Fibroblast of skin of right quadriceps (primary cell): ENCODE data around the gene EYS.
"Not testable (repeated sequence)": the region's sequence is repeated elsewhere in the genome, so short reads cannot be mapped to it uniquely, and the experiment has no call there.

Source experiments
- DNase-seq: peaks from one replicate; pipeline ENCODE4 v3.0.0-alpha.2; 2013

Gene EYS

DNA sequence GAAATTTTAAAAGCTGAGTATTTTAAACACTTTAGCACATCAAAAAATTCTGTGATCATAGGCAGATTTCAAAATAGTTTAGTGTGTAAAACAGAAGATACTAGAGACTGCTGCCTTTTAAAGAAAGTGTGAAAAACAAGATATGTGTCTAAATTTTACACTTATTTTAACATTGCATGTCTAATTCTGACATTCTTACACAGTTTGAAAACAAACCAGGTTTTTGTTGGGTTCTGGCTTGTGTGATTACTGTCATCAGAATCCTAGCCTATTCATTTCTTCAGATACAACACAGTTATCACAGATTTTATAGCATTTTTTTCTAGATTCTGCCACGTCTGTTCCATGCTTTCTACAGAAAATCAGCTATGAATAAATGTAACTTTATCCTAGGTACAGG is 257.1 kb downstream of the EYS start:
- DNase-seq: no peak

DNA sequence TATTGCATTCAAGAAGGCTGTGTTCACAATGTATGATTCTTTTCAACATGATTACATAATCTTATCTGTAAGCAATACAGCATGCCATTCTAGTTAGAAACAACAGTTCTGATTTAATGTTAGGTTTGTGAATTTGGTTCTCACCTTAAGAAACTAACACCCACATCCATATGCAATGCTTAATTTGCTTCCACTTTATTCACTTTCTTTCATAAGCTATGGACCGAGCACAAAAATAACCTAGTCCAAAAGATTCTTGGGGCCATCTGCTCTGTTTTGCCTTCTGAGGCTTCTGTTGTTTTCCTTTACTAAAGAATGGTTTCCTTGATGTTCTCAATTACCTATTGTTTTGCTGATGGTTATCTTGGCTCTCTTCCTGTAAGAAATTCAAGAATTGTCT is 258.2 kb downstream of the EYS start:
- no peak for DNase-seq

DNA sequence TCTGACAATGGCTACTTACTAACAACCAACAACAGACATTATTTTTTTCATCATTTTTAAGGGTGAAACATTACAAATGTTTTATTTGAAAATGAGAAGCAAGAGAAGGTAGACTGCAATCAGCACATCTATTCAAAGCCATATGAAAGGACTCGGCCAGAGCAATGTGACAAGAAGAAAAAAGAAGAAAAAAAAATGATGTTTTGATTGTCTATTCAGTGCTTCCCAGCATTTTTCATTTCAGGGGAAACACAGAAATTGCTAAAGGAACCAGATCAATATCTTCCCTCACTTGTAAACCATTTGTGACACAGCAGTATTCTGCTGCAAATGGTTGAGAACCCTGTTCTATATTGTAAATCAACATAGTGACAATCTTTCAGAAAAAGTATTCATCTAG is 270.7 kb downstream of the EYS start:
- no peak for DNase-seq

DNA sequence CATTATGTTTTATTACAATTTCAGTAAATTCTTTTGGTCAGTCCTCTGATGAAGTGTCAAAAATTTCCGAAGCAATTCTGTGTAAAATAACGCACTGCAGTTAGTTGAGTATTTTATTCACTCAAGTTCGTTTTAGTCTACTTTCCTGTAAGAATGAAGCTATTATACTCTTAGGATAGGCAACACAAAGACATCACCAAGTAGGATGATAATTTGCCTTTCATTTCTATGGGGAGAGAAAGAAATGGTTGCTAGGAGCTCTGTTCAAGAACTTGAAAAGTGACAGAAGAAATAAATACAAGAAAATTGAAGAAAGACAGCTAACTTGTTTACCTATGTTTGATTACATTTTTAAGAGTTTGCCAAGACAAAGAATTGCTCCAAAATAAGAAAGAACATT is 290.4 kb downstream of the EYS start:
- no peak for DNase-seq

DNA sequence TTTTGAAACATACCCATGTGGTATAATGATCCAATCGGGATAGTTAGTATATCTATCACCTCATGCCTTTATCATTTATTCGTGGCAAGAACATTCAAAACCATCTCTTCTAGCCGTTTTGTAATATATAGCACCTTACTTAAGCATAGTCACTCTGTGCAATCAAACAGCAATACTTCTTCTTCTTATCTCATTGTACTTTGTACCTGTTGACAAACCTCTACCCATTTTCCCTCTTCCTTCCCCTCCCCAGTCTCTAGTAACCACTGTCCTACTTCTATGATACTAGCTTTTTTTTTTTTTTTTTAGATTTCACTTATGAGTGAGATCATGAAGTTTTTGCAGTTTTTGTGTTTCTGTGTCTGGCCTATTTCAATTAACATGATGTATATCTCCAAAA is 296.7 kb downstream of the EYS start:
- DNase-seq: no peak

DNA sequence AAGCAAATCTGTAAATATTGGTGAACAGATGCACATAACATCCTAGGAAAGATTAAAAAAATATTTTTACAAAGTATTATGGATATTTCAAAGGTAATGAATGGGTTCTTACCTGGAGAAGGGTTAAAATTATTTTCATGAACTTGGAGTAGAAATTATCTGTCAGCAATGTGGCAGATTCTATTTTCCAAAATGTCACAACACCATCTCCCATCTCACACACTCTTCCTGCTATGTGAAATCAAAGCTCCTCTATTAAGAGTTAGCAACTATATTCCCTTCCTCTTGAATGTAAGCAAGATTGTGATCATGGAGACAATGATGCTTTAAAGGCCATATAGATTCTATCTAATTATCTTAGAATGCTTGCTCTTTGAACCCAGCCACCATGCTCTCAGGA is 304.5 kb downstream of the EYS start:
- no peak for DNase-seq

DNA sequence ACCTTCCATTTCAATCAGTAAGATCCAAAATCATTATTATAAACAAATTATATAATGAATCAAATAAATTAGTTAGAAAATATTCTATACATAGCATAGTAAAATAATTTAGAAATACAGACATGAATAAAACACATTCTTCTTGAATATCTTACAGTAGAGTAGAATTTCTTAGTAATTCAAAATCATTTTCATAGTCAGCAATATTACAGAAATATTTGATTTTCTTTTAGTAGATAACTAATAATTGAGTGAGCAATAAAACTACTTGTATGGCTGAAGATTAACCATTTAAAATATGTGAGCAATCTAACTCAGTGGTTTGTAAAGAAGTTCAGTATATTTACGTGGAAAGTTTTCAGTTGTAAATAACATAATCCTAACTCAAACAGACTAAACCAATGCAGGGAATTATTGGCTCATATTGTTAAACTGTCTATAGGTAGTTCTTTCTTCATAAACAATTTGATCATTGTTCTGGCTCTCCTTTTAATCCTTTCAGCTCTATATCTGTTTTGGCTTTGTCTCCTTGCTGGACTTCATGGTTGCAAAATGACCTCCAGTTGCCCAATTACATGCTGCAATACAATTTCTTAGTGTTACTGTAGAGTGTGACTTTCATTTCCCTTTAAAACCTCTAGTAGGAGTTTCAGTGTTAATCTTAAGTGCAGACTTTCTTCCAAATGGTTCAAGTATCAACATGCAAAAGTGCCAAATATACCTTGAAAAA is 307.5 kb downstream of the EYS start:
- DNase-seq: no peak

DNA sequence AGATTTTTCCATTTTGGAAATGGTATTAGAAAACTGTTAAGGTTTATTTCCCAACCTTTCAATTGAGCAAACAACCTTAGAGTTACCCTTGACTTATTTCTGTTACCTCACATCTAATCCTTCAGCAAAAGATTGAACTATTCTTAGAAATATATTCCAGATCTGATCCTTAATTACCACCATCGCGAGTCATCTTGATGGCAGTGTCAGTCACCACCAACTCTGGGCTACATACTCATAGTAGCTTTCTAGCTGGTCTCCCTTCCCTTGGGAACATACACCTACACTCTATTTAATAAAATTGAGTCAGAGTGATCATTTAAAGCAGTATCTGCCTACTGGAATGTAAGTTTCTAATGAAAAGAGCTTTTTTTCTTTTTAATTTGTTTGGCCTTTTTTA is 308.2 kb downstream of the EYS start:
- DNase-seq: no peak

DNA sequence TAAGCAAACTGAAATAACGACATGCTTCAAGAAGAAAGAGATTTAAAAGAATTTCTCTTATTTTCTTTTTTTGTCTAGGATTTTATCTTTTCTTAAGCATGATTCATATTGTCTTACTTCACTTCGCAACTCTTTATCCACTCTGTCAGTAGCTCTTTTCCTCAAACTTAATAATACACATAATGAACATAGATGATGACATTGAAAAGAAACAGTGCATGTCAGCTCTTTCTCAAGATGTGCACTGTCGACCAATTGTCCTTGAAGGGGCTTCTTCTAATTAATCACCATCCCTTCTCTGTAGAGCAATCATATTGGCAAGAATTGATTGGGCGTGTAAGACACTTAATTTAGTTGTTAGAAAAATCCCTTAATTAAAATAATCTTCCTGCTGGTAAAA is 356.5 kb downstream of the EYS start:
- DNase-seq: no peak

DNA sequence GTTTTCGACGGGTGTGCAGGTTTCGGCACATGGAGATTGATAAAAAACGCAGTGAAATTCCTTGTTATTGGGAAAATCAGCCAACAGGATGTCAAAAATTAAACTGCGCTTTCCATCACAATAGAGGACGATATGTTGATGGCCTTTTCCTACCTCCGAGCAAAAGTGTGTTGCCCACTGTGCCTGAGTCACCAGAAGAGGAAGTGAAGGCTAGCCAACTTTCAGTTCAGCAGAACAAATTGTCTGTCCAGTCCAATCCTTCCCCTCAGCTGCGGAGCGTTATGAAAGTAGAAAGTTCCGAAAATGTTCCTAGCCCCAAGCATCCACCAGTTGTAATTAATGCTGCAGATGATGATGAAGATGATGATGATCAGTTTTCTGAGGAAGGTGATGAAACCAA is 404.4 kb downstream of the EYS start:
- not testable (repeated sequence) for DNase-seq

DNA sequence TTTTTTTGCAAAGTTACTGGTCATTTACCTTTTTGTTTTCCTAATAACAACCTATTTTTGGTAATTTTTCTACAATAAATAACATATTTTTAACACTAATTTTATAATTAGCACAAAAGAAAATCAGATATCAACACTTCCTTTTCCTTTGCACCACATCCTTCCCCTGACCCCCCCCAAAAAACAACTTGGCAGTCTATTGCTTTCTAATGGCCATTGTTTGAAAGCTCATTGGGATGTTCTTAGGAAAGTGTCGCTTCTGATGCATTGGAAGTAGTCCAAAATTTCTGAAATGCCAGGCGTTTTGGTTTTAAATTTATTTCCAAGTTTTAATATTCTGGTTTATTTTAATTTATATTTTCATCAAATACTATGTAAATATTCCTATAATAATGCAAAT is 407.8 kb downstream of the EYS start:
- no peak for DNase-seq

DNA sequence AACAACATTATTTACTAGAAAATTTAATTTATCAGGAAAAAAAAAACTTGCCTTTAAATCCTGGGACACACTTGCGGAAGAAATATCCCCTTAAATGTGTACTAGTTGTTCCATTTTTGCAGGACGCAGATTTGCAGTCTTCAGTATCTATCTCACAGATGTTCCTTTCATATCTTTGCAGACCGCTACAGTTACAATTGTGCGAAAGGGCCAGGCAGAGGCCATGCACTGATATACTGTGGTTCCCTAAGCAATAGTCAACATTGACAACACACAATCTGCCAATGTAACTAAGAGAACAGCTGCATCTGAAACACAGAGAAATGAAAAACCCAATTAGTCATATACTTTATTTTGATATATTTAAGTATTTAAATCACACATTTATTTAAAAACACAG is 411.2 kb downstream of the EYS start:
- no peak for DNase-seq

DNA sequence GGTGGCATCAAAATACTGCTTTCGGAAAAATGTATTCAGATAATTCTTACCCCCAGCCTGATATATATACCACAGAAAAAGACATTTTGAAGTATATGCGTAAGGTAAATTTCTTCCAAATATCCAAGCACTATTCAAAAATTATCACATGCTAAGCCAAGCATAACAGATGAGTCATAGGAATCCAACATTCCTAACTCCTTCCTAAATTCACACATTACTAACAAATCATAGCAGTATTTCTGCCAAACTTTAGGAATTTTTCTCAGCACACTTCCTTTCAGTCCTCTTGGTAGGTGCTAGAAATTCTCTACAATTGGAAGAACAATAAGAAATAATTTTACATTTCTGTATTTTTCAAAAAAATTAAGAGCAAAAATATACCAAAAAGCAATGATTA is 417.5 kb downstream of the EYS start:
- DNase-seq: peak; percentile 5

DNA sequence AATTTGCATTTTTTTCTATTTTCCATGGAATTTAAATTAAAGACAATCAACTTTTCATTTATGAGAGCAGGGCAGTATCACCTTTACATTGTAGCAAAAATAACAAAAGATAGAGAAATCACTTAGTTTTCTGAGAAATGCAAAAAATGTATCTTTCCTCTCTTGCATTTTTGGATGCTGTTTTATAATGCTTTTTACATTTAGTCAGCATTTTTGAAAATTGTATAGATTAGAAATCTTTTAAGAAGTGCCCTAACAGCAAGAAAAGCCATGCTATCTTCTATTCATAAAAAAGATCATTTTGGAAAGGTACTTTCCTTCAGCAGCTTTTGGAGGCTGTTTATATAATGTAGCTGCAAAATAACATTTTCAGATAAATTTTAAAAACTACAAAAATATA is 421.8 kb downstream of the EYS start:
- DNase-seq: no peak

DNA sequence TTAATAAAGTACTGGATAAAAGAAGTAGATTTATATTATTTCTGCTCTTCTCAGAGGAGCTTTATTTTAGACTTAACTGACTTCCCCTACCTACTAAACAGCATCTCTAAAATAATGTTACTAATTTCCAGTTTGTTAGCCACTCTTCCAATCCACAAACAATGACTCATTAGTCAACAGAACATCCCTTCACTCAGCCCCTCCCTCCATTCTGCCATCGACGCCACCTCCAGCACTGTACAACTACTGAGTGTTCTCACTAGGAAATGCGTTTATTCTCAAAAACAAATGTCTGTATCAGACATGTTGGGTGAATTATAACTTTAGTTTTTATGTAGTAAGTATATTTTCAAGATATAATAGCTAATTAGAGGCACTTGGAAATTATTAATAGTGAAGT is 427.0 kb downstream of the EYS start:
- DNase-seq: no peak

DNA sequence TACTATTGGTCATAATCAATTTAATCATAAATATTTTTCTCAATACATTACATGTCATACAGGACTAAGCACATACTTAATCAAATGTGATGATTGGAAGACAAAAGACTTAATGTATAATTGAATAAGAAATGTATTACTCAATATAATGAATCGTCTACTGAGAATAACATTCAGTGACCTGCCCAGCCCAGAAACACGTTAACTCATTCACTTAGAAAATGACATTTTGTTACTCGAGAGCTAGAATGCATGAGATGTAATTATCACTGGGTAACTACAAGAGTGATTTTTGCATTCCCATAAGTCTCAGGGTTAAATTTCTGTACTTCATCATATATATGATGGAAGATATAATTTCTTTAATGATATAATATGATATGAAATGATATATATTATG is 444.8 kb downstream of the EYS start:
- no peak for DNase-seq

DNA sequence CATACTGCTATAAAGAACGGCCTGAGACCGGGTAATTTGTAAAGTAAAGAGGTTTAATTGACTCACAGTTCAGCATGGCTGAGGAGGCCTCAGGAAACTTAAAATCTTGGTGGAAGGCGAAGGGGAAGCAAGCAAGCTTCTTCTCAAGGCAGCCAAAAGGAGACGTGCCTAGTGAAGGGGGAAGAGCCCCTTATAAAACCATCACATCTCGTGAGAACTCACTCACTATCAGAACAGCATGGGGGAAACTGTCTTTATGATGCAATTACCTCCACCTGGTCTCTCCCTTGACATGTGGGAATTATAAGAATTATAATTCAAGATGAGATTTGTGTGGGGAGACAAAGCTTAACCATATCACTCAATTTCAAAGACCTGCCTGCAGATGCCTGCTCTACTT is 447.0 kb downstream of the EYS start:
- no peak for DNase-seq

DNA sequence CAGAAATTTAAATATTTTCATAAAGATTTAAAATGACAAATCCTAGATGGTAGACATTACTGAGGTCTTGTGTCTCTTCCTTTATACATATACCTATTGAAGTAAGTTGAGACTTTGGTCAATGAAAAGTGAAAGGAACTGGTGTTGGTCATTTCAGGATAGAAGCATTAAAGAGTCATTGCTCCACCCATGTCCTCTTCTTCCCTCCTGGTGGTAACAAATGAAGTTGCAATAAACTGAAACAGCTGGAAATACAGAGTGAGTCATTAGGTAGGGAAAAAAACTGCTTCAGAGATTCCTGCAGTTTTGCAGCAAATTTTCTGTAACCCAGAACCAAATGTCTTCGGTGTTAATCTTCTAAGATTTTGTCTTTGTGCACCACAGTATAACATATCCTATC is 448.0 kb downstream of the EYS start:
- DNase-seq: peak; percentile 10

DNA sequence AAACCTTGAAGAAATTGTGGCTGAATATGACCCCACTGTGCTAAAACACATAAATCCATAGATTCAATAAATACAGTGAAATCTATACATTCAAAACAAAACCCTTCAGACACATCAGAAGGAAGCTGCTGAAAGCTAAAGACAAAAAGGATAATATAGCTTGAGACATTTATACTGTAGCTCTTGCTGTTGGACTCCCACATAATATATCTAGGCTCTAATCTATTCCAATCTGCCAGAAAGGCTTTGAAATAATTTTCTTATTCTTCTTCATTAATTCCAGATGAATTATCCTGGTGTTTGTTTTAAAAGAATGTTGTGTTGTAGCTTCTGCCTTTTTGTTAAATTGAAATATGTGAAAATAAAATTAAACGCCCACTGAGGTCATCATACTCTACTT is 454.0 kb downstream of the EYS start:
- no peak for DNase-seq

DNA sequence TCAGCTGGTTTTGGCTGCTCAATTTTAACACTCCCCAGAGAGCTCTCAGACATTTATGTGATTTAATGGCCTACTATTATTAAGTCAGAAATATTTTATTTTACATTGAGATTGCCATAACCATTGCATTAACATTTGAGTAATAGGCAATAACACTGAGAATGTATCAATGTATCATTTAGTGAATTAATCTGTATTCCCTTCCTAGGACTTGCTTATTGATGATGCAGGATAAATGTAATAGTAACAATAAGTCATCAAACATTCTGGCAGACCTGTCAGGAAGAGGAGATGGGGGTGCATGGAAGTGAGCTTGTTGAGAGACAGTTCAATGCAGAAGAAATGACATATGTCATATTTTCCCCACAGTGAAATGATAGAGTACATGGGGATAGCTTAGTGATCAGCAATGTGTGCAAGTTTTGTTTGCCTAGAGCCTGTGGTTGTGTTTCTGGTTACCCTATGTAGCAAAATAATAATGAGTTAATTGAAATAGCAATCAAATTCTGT is 458.9 kb downstream of the EYS start:
- DNase-seq: no peak

DNA sequence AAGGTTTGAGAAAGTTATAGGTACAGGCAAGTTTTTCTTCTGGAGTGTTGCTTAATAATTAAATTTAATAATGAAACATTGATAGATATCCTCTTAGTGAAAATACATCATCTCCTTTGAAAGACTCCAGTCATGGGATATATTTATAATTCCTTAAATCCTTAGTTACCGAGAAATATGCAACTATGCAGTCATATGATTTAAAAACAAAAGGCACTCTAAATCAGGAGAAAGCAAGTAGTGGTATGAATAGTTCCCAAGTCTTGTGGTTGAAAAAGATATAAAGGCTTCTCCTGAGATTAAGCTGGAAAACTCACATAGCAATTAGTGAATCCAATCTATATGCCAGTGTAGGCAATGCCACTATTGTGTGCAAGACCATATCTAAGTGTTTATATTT is 475.4 kb downstream of the EYS start:
- DNase-seq: no peak

DNA sequence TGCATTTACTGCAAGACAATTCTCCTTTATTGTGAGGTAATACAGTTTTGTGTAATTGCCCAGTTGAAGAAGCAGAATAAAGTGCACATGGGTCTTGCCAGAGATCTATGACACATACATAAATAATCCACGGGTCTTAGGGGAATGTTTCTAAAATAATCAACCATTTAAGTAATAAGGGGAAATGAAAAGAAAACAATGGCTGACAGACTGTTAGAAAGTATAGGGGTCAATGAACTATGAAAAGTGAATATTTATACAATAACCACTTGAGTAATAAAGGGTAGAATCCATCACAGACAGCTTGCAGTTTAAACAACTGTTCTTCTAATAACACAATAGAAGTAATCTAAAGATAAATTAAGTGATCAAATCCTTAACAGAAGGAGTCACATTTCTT is 477.2 kb downstream of the EYS start:
- DNase-seq: no peak

DNA sequence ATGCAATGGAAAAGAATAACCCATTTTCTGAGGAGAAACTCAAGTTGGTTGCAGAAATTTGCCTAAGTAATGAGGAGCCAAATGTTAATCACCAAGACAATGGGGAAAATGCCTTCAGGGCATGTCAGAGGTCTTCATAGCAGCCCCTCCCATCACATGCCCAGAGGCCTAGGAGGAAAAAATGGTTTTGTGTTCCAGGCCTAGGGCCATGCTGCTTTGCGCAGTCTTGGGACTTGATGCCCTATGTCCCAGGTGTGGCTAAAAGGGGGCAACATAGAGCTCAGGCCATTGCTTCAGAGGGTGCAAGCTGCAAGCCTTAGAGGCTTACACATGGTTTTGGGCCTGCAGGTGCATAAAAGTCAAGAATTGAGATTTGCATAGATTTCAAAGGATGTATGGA is 485.9 kb downstream of the EYS start:
- no peak for DNase-seq

DNA sequence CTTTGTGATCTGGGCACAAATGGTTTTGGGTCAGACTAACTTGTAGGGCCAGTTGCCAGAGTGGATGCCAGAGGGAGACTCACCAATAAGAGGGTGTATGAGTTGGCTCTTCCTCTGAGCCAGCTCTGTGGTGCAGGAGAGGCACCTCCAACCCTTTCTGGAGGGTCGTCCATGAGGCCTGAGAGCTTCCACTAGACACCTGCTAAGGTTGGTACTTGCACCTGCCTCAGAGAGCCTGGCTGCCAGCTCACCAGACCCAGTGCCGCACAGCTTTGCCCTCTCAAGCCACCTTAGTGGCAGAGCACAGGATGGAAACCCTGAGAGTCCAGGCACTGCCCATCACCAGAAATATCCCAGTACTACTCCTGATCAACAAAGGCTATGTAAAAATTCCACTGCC is 504.3 kb downstream of the EYS start:
- no peak for DNase-seq

DNA sequence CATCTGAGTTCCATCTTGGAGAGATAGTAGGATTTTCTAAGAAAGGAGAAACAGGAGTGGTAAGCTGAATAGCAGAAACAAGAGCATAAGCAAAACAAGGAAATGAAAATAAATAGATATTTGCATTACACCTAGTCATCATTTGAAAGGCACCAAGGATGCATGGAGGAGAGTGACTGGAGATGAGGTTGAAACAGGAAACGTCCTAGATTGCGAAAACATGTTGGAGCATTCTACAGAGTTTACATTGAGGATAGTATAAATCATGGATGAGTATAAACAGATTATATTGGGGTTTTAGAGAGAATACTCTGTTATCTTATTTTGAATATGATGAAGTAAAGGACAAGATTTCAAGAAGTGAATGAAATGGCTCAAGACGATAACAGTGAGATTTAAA is 507.3 kb downstream of the EYS start:
- no peak for DNase-seq

DNA sequence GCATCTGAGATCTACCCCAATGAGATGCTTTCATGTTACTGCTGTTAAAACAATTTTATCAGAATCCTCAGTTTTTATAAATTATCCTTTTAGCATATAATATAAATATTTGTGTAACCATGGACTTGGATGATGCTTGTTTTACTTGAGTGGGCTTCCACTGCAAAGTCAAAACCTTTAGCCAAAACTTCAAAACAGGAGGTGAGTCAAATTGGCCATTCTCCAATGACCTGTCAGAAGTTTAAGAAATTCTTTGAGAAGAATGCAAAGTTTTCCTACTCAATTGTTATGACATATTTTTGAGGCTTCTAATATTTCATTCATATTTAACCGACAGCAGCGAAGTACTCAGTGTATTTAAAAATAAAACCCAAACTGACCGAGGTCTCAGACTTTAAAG is 507.9 kb downstream of the EYS start:
- DNase-seq: no peak
